Stomach (tissue), 9 donors: Measurements from ENCODE around the gene FBXL7. TPM values are rescaled to one million over a fixed set of nuclear protein-coding genes. Genes with fewer than 3 reads are reported as not detected.

Experiments used
- DNase-seq, 2 donors: peaks; one replicate each; pipeline versions ENCODE4 v3.0.0 to v3.0.0-alpha.2; 2013 to 2019
- H3K27ac ChIP-seq, 5 donors: fragments of 200-600 bp in 4 of 5; sonication (generic) in 4 of 5; one replicate each; pipeline ENCODE4 v1.5.1; 2013 to 2019; ENCODE audit warnings: mild to moderate bottlenecking in 1 of 5, moderate library complexity in 1 of 5
- H3K27me3 ChIP-seq, 3 donors: fragments of 200-600 bp; sonication (generic); one replicate each; pipeline ENCODE4 v1.5.1; 2017 to 2019; ENCODE audit warnings: mixed run types in 1 of 3
- H3K36me3 ChIP-seq, 4 donors: fragments of 200-600 bp; sonication (generic); 1 replicate in 3 of 4; 2 replicates in 1 of 4; pipeline ENCODE4 v1.5.1; 2016 to 2019
- H3K4me1 ChIP-seq, 4 donors: fragments of 200-600 bp; sonication (generic); one replicate each; pipeline ENCODE4 v1.5.1; 2016 to 2019
- H3K4me3 ChIP-seq, 4 donors: fragments of 200-600 bp; sonication (generic) in 3 of 4; one replicate each; pipeline ENCODE4 v1.5.1; 2016 to 2019; ENCODE audit warnings: mild to moderate bottlenecking in 1 of 4
- H3K9me3 ChIP-seq, 4 donors: fragments of 200-600 bp; sonication (generic); one replicate each; pipeline ENCODE4 v1.5.1; 2016 to 2019
- CTCF ChIP-seq, 7 experiments: fragments of 450-650 bp in 4 of 7; fragments of 200-600 bp in 3 of 7; sonication (generic) in 3 of 7; IDR thresholded peaks; one replicate each; pipeline ENCODE4 v1.5.1; 2016 to 2019; ENCODE audit warnings: antibody characterized with exemption in 7 of 7, control low read depth in 2 of 7, mild to moderate bottlenecking in 1 of 7
- EP300 ChIP-seq: sonication (generic); formaldehyde crosslinking; IDR thresholded peaks from one replicate; pipeline ENCODE4 v1.6.1; 2017; ENCODE audit warnings: antibody characterized with exemption
- POLR2A ChIP-seq, 4 donors: fragments of 450-650 bp; IDR thresholded peaks; one replicate each; pipeline ENCODE4 v1.6.1; 2016; ENCODE audit warnings: antibody characterized with exemption in 4 of 4, control low read depth in 2 of 4, mild to moderate bottlenecking in 1 of 4, moderate library complexity in 1 of 4
- POLR2AphosphoS5 ChIP-seq, 3 donors: sonication (generic); formaldehyde crosslinking; IDR thresholded peaks; one replicate each; pipeline ENCODE4 v1.6.1; 2016; ENCODE audit warnings: antibody characterized with exemption in 3 of 3
- WGBS, 5 donors: extraction: QIAGEN DNeasy Blood & Tissue Kit in 3 of 5; methylation state at CpG; one replicate each; pipeline versions ENCODE4 v1.1.5 to v1.1.7; 2013 to 2018; 5-methylcytosine and 5-hydroxymethylcytosine counted together
- intact Hi-C: fragments of 100-400 bp; cut with DNase I; formaldehyde crosslinking; loops from one replicate; pipeline ENCODE4 v1.15.1; 2023; ENCODE audit warnings: low total_unique reads
- polyA plus RNA-seq, 3 donors: library from polyadenylated mRNA; stranded (reverse); fragments of 200-250 nt; gene quantifications; one replicate each; pipeline ENCODE4 v1.2.3, GENCODE V29; 2013
- total RNA-seq, 5 donors: library from RNA; depleted of rRNA; stranded (reverse); fragments of >200 nt; gene quantifications; one replicate each; pipeline versions ENCODE4 v1.1.0 to v1.2.3, GENCODE V29; 2014 to 2016
- donor health status: healthy with polysubstance abuse.
- donor health status: Bipolar disorder and iron deficiency.
- donor health status: healthy.

Gene FBXL7
- total and polyA plus RNA-seq, 8 donors, result 3.6 to 17.1 (median 6.8) TPM

- Histone ChIP-seq H3K27ac (no peak overlapping the region), H3K9me3 (no peaks in the 10 kb centered on the region), H3K36me3 (no peaks in the 10 kb centered on the region), H3K4me1 (no peaks in the 10 kb centered on the region), H3K27me3 (no peaks in the 10 kb centered on the region), H3K4me3 (no peak overlapping the region)
- intact Hi-C loops, result no loop called here
- peak in 1 of 2 donors; percentile 33 for DNase-seq
- WGBS, 5 donors, result 25 to 39% (median 31%) methylated on average over 4 of the region's 4 CpGs
- TF ChIP-seq EP300 (no peak), POLR2A (IDR thresholded peaks at IDR 0.05) (no peak), CTCF (IDR thresholded peaks at IDR 0.05) (no peak), POLR2AphosphoS5 (IDR thresholded peaks at IDR 0.05) (no peak)
Observed at GRCh38 chr5:15483351-15484097, 16.5 kb upstream of the FBXL7 start.

GRCh38 chr5:15487228-15487627, 12.8 kb upstream of the FBXL7 start:
- DNase-seq, result no peak
- H3K4me1 ChIP-seq, result no peaks in the 10 kb centered on the region
- intact Hi-C loops, result no loop called here
- no peak overlapping the region for H3K27ac ChIP-seq
- H3K27me3 ChIP-seq, result no peaks in the 10 kb centered on the region
- no peak overlapping the region for H3K4me3 ChIP-seq
- no peak for TF ChIP-seq CTCF (IDR thresholded peaks at IDR 0.05)
- TF ChIP-seq POLR2AphosphoS5 (IDR thresholded peaks at IDR 0.05), result no peak
- TF ChIP-seq EP300, result no peak
- TF ChIP-seq POLR2A (IDR thresholded peaks at IDR 0.05), result no peak
- no peaks in the 10 kb centered on the region for H3K9me3 ChIP-seq
- 55 to 75% (median 63%) methylated on average over 2 of the region's 2 CpGs for WGBS, 5 donors
- H3K36me3 ChIP-seq, result no peaks in the 10 kb centered on the region

GRCh38 chr5:15489571-15490235, 10.3 kb upstream of the FBXL7 start:
- peak in 1 of 2 donors; percentile 51 for DNase-seq
- WGBS, 5 donors, result 61 to 66% (median 62%) methylated on average over 5 of the region's 5 CpGs
- H3K4me1 ChIP-seq, result no peaks in the 10 kb centered on the region
- no peak overlapping the region for H3K27ac ChIP-seq
- TF ChIP-seq POLR2AphosphoS5 (IDR thresholded peaks at IDR 0.05), result no peak
- TF ChIP-seq POLR2A (IDR thresholded peaks at IDR 0.05), result no peak
- TF ChIP-seq EP300, result no peak
- no peak for TF ChIP-seq CTCF (IDR thresholded peaks at IDR 0.05)
- H3K36me3 ChIP-seq, result no peaks in the 10 kb centered on the region
- no peak overlapping the region for H3K4me3 ChIP-seq
- H3K9me3 ChIP-seq, result no peaks in the 10 kb centered on the region
- intact Hi-C loops, result no loop called here
- no peaks in the 10 kb centered on the region for H3K27me3 ChIP-seq

- Histone ChIP-seq H3K9me3 (no peaks in the 10 kb centered on the region), H3K4me3 (no peak overlapping the region), H3K4me1 (no peaks in the 10 kb centered on the region), H3K27ac (no peak overlapping the region), H3K27me3 (no peaks in the 10 kb centered on the region), H3K36me3 (no peaks in the 10 kb centered on the region)
- DNase-seq, result no peak
- intact Hi-C loops, result no loop called here
- TF ChIP-seq POLR2A (IDR thresholded peaks at IDR 0.05), result no peak
- TF ChIP-seq POLR2AphosphoS5 (IDR thresholded peaks at IDR 0.05), result no peak
- TF ChIP-seq EP300, result no peak
- no peak for TF ChIP-seq CTCF (IDR thresholded peaks at IDR 0.05)
- WGBS, 5 donors, result 86 to 94% (median 92%) methylated on average over 1 of the region's 1 CpG
Observed at GRCh38 chr5:15492545-15492944, 7.4 kb upstream of the FBXL7 start.
